Osteoblast (primary cell): ENCODE results near the gene LIMK1. TPM values are rescaled to one million over a fixed set of nuclear protein-coding genes. Genes with fewer than 3 reads are reported as not detected.

Experiments used
- DNase-seq: peaks from one replicate; pipeline ENCODE4 v3.0.0; 2011; ENCODE audit warnings: low spot score, mixed read lengths; ENCODE audit not compliant: insufficient read length; ENCODE audit errors: missing footprints
- H2AFZ ChIP-seq: 2 replicates; pipeline ENCODE4 v1.6.0; 2011; ENCODE audit warnings: mild to moderate bottlenecking, low read length
- H3K27ac ChIP-seq: 2 replicates; pipeline ENCODE4 v1.5.1; 2011; ENCODE audit warnings: mild to moderate bottlenecking, low read depth, low read length, moderate library complexity
- H3K27me3 ChIP-seq: 2 replicates; pipeline ENCODE4 v1.6.0; 2012; ENCODE audit warnings: mild to moderate bottlenecking, control low read depth, inconsistent platforms, low read length, moderate library complexity; ENCODE audit not compliant: insufficient read depth
- H3K36me3 ChIP-seq: 2 replicates; pipeline ENCODE4 v1.5.1; 2011; ENCODE audit warnings: mild to moderate bottlenecking, low read length, control low read depth, moderate library complexity; ENCODE audit not compliant: insufficient read depth
- H3K4me1 ChIP-seq: 2 replicates; pipeline ENCODE4 v1.5.1; 2011; ENCODE audit warnings: mild to moderate bottlenecking, low read length, control low read depth, moderate library complexity; ENCODE audit not compliant: insufficient read depth
- H3K4me2 ChIP-seq: 2 replicates; pipeline ENCODE4 v1.6.0; 2011; ENCODE audit warnings: mild to moderate bottlenecking, low read length; ENCODE audit not compliant: insufficient read depth
- H3K4me3 ChIP-seq: fragments of 200-600 bp; sonication (generic); 3 replicates; pipeline ENCODE4 v1.5.1; 2012; ENCODE audit warnings: mild to moderate bottlenecking, low read length, inconsistent platforms; ENCODE audit not compliant: insufficient read depth
- H3K79me2 ChIP-seq: 2 replicates; pipeline ENCODE4 v1.6.0; 2012; ENCODE audit warnings: mild to moderate bottlenecking, low read length, control low read depth, inconsistent platforms; ENCODE audit not compliant: insufficient read depth
- H3K9me3 ChIP-seq: 2 replicates; pipeline ENCODE4 v1.5.1; 2011; ENCODE audit warnings: low read depth, low read length, control low read depth
- H4K20me1 ChIP-seq: 2 replicates; pipeline ENCODE4 v1.6.0; 2012; ENCODE audit warnings: mild to moderate bottlenecking, low read length, control low read depth; ENCODE audit not compliant: insufficient read depth
- total RNA-seq: library from RNA; depleted of rRNA; stranded (reverse); fragments of >200 nt; gene quantifications from 2 replicates; pipeline ENCODE4 v1.2.3, GENCODE V29; 2012
- TF ChIP-seq, protein P1 (sequence below): IDR thresholded peaks from 2 replicates; pipeline ENCODE4 v1.5.1; 2011; ENCODE audit warnings: mild to moderate bottlenecking, low read depth, low read length, moderate library complexity; ENCODE audit errors: extremely low read depth

The LIMK1 gene
- total RNA-seq = 46.7 and 48.9 TPM in 2 replicates

DNA sequence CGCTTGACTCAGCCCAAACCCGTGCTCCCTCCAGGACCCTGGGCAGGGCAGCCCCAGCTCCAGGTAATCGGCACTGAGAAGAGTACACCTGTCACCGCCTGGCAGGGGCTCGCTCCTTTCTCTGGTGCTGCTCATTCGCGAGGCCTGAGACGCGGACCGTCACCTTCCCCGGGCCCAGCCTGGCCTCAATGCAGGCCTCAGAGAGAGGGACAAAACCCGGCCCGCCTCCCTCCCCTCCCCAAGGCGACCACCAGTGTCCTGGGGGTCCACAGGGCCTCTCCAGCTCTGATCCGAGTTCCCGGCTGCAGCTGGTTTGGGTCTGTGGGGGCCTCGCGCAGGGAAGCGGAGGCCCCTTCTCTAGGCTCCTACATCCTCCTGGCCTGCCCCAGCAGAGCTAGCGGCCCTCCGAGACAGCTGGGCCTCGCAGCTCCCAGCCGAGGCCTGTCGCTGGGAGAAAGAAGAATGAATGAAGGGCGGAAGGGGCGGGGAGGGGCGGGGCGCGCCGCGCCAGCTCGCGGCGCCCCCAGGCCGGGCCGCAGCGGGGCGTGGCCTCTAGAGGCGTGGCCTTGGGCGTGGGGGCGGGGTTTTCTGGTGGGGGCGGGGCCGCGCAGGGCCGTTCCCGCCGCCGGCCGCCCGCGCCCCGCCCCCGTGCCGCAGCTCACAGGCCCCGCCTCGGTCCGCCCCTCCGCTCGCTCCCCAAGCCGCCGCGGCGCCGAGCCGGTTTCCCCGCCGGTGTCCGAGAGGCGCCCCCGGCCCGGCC, at the start of gene LIMK1:
Gene LIMK1, plus strand, starts transcription at position 688 of the 760 bp plus-strand sequence. CDS start 187 bp downstream, outside the sequence.
- peaks cover 22% of the 10 kb centered on the region for H3K4me1 ChIP-seq
- TF ChIP-seq, protein P1, sequence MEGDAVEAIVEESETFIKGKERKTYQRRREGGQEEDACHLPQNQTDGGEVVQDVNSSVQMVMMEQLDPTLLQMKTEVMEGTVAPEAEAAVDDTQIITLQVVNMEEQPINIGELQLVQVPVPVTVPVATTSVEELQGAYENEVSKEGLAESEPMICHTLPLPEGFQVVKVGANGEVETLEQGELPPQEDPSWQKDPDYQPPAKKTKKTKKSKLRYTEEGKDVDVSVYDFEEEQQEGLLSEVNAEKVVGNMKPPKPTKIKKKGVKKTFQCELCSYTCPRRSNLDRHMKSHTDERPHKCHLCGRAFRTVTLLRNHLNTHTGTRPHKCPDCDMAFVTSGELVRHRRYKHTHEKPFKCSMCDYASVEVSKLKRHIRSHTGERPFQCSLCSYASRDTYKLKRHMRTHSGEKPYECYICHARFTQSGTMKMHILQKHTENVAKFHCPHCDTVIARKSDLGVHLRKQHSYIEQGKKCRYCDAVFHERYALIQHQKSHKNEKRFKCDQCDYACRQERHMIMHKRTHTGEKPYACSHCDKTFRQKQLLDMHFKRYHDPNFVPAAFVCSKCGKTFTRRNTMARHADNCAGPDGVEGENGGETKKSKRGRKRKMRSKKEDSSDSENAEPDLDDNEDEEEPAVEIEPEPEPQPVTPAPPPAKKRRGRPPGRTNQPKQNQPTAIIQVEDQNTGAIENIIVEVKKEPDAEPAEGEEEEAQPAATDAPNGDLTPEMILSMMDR = no peak
- H3K4me3 ChIP-seq = peak within 1 kb of the TSS; percentile 76
- H3K79me2 ChIP-seq = peaks cover 40% of the 10 kb centered on the region
- peak within 1 kb of the TSS; percentile 91 for H3K4me2 ChIP-seq
- H4K20me1 ChIP-seq = peaks cover 4% of the 10 kb centered on the region
- H3K36me3 ChIP-seq = peaks cover 19% of the 10 kb centered on the region
- peak within 1 kb of the TSS; percentile 68 for H2AFZ ChIP-seq
- no peaks in the 10 kb centered on the region for H3K27me3 ChIP-seq
- H3K27ac ChIP-seq = peak within 1 kb of the TSS; percentile 86
- peak; percentile 99 for DNase-seq
- H3K9me3 ChIP-seq = no peaks in the 10 kb centered on the region

DNA sequence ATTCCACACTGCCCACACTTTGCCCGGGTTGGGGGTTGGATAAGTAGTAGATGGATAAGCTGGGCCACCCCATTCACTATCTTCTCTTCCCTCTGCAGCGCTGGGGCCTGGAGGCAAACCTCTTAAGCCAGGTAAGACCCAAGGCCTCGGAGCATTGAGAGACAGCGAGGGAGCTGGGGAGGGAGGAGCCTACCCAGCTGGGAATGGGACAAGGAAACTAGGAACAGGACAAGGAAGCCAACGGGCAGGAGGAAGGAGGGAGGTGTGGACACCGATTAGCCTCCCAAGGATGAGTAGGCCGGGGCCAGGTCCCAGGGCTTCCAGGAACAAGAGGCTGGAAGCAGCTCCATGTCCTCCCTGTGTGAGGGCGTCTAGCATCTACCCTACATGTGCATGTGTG, 46.0 kb upstream of the LIMK1 start:
- TF ChIP-seq, protein P1 = no peak
- peak; percentile 35 for DNase-seq
- Histone ChIP-seq H3K27ac (no peak overlapping the region), H3K9me3 (no peaks in the 10 kb centered on the region), H3K79me2 (no peaks in the 10 kb centered on the region), H2AFZ (no peak overlapping the region), H3K4me3 (no peak overlapping the region), H3K4me1 (peaks cover 8% of the 10 kb centered on the region), H4K20me1 (no peaks in the 10 kb centered on the region), H3K27me3 (no peaks in the 10 kb centered on the region), H3K36me3 (no peaks in the 10 kb centered on the region), H3K4me2 (no peak overlapping the region)

DNA sequence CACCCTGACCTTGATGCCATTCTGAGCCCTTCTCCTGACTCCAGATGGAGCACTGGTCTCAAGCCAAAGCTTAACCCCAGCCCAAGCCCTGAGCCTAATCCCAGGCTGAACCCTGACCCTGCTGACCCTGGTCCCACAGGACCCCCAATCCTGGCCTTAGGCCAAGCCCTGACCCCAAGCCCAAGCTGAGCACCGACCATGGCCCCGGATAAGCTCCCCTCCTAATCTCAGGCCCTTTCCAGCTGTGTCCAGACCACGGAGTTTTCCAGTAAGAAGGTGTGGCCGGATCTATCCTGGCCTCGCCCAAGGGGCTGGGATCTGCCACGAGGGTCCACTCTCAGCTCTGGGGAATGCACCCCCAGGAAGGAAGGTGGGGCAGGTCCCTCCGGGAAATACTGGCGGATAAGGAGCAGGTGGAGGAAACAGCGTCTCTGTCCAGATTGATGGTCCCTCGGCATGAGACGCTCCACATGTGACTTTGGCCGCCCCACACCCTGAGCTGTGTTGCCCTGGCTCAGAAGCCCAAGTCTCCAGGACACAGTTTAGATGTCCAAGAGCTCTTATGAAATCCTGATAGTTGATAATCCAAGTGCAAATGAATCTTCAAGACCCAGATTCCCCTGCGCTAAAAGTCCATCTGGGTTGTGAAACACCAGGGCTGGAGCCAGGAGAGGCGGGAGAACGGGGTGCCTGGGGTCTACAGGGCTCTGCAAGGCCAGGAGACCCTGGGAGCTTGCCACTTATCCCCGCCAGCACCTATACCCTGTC, 45.2 kb upstream of the LIMK1 start:
- Histone ChIP-seq H4K20me1 (no peaks in the 10 kb centered on the region), H2AFZ (no peak overlapping the region), H3K4me3 (no peak overlapping the region), H3K27ac (no peak overlapping the region), H3K4me1 (peaks cover 8% of the 10 kb centered on the region), H3K27me3 (no peaks in the 10 kb centered on the region), H3K79me2 (no peaks in the 10 kb centered on the region), H3K36me3 (no peaks in the 10 kb centered on the region), H3K9me3 (no peaks in the 10 kb centered on the region), H3K4me2 (no peak overlapping the region)
- TF ChIP-seq, protein P1 = no peak
- DNase-seq = peak; percentile 52

DNA sequence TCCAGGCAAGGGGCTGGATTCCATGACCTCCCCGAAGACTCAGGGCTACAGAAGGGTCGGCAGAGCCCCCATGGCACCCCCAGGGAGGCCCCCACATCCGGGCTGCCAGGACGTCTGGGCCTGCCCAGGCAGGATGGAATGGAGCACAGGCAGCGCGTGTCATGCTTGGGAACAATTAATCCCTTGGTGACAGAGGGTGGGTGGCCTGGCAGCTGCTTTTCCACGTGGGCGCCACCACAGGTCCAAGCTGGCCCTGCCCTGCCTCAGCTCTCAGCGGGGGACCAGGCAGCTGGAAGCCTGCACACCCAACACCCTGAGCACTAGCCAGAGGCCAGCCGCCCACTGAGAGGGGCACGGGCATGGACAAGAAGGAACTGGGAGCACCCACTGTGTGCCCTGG, 44.3 kb upstream of the LIMK1 start:
- H3K4me3 ChIP-seq = no peak overlapping the region
- H3K79me2 ChIP-seq = no peaks in the 10 kb centered on the region
- H3K27ac ChIP-seq = no peak overlapping the region
- H3K27me3 ChIP-seq = no peaks in the 10 kb centered on the region
- H3K4me2 ChIP-seq = no peak overlapping the region
- peaks cover 2% of the 10 kb centered on the region for H3K4me1 ChIP-seq
- H4K20me1 ChIP-seq = no peaks in the 10 kb centered on the region
- no peaks in the 10 kb centered on the region for H3K36me3 ChIP-seq
- DNase-seq = peak; percentile 44
- TF ChIP-seq, protein P1 = no peak
- no peaks in the 10 kb centered on the region for H3K9me3 ChIP-seq
- H2AFZ ChIP-seq = no peak overlapping the region
